ENCODE data around the gene CTSK. TPM values are rescaled to one million over a fixed set of nuclear protein-coding genes. Genes with fewer than 3 reads are reported as not detected.
"Not testable (repeated sequence)": the region's sequence is repeated elsewhere in the genome, so short reads cannot be mapped to it uniquely, and the experiment has no call there.

CTSK gene
- total RNA-seq, 4 donors from 2014 or later = 13.7 to 50.7 (median 22.4) TPM

- TF ChIP-seq, protein P1, sequence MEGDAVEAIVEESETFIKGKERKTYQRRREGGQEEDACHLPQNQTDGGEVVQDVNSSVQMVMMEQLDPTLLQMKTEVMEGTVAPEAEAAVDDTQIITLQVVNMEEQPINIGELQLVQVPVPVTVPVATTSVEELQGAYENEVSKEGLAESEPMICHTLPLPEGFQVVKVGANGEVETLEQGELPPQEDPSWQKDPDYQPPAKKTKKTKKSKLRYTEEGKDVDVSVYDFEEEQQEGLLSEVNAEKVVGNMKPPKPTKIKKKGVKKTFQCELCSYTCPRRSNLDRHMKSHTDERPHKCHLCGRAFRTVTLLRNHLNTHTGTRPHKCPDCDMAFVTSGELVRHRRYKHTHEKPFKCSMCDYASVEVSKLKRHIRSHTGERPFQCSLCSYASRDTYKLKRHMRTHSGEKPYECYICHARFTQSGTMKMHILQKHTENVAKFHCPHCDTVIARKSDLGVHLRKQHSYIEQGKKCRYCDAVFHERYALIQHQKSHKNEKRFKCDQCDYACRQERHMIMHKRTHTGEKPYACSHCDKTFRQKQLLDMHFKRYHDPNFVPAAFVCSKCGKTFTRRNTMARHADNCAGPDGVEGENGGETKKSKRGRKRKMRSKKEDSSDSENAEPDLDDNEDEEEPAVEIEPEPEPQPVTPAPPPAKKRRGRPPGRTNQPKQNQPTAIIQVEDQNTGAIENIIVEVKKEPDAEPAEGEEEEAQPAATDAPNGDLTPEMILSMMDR (IDR thresholded peaks at IDR 0.05) = no peak
- TF ChIP-seq POLR2A (IDR thresholded peaks at IDR 0.05) = no peak
- no peaks in the 10 kb centered on the region for H3K27me3 ChIP-seq
- H3K36me3 ChIP-seq = no peaks in the 10 kb centered on the region
- no peak overlapping the region for H3K27ac ChIP-seq
- DNase-seq = no peak
- H3K4me3 ChIP-seq = no peak overlapping the region
- no peaks in the 10 kb centered on the region for H3K4me1 ChIP-seq
- no peaks in the 10 kb centered on the region for H3K9me3 ChIP-seq
Measured at GRCh38 chr1:150775276-150775675, 32.8 kb downstream of the CTSK start.

DNA sequence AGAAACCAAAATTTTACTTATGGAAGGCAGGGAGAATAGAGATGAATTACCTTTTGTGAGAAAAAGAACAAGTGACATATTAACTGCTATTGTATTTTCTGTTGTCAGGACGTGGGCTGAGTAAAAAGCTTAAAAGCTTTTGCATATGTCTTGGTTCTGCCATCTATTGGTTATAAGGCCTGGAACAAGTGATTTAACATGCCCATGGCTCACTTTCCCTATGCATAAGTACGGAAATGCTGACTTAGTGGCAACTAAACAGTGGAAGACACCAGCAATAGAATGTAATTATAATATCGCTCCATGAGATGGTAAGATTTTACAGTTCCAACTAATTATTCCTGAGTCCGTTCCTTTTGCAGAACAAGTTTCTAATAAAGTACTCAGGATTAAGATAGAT, 35.7 kb downstream of the CTSK start:
- Histone ChIP-seq H3K4me3 (no peak overlapping the region), H3K27ac (no peak overlapping the region), H3K36me3 (no peaks in the 10 kb centered on the region), H3K4me1 (no peaks in the 10 kb centered on the region), H3K9me3 (no peaks in the 10 kb centered on the region), H3K27me3 (no peaks in the 10 kb centered on the region)
- TF ChIP-seq, protein P1 (IDR thresholded peaks at IDR 0.05) = no peak
- no peak for TF ChIP-seq POLR2A (IDR thresholded peaks at IDR 0.05)
- no peak for DNase-seq

DNA sequence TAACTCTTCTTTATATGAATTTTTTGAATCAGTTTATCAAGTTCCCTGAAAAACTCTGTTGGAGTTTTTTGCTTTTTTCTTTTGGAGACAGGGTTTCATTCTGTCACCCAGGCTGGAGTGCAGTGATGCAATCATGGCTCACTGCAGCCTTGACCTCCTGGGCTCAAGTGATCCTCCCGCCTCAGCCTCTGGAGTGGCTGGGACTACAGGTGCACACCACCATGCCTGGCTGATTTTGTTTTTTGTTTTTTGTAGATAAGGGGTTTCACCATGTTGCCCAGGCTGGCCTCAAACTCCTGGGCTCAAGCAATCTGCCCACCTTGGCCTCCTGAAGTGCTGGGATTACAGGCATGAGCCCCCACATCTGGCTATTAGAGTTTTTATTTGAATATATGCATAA, 40.4 kb downstream of the CTSK start:
- H3K9me3 ChIP-seq, H3K36me3 ChIP-seq, DNase-seq, H3K4me3 ChIP-seq, H3K27me3 ChIP-seq, H3K27ac ChIP-seq: not testable (repeated sequence)
- H3K4me1 ChIP-seq = peaks cover 0 to 13% (median 0%) of the 10 kb centered on the region in 4 donors

DNA sequence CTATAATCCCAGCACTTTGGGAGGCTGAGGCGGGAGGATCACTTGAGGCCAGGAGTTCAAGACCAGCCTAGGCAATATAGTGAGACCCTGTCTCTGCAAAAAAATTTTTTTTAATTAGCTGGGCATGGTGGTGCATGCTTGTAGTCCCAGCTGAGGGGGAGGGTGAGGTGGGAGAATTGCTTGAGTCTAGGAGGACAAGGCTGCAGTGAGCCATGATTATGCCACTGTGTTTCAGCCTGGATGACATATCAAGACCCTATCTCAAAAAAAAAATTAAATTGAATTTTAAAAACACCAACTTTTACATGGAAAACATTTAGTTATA, 42.1 kb downstream of the CTSK start:
- DNase-seq, H3K36me3 ChIP-seq, H3K27me3 ChIP-seq, H3K9me3 ChIP-seq: not testable (repeated sequence)
- Histone ChIP-seq H3K27ac (peak overlapping the region; percentile 61 to 78 (median 72)), H3K4me3 (peak overlapping the region; percentile 38 to 51 (median 43)), H3K4me1 (peaks cover 0 to 13% (median 0%) of the 10 kb centered on the region in 4 donors)

GRCh38 chr1:150765296-150765976, 42.6 kb downstream of the CTSK start, which contains the start of gene CTSS:
Gene CTSS (minus strand): TSS chr1:150765778. CDS start chr1:150764763, 1,015 bp downstream.
- TF ChIP-seq POLR2A (IDR thresholded peaks at IDR 0.05) = peak in 1 of 2 donors; percentile 20
- TF ChIP-seq, protein P1 (IDR thresholded peaks at IDR 0.05) = no peak
- H3K9me3 ChIP-seq = no peaks in the 10 kb centered on the region
- H3K4me1 ChIP-seq = peaks cover 0 to 13% (median under 1%) of the 10 kb centered on the region in 4 donors
- no peaks in the 10 kb centered on the region for H3K27me3 ChIP-seq
- H3K36me3 ChIP-seq = no peaks in the 10 kb centered on the region
- peak within 1 kb of the TSS; percentile 38 to 51 (median 43) for H3K4me3 ChIP-seq
- no peak for DNase-seq
- peak within 1 kb of the TSS; percentile 61 to 78 (median 72) for H3K27ac ChIP-seq

DNA sequence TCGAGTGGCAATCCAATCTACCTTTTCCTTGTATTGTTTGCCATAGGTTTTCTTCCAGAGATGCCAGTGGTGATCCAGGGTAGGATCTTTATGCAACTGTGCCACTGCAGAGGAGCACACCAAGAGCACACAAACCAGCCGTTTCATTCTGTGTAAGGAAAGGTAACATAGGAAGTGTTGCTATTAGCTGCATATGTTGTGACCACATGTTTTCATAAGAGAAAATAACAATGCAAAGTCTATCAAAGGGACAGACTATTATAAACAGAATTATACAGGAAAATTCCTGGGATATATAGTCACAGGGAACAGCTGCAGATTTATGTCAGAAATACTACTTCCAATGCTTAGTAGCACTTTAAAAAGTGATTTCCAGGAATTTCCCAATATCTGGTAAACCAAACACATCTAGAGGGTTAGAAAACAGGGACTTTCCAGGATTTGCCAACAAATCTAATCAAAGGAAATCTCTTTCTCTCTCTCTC, 43.4 kb downstream of the CTSK start:
- Histone ChIP-seq H3K9me3 (no peaks in the 10 kb centered on the region), H3K27me3 (no peaks in the 10 kb centered on the region), H3K27ac (peak overlapping the region; percentile 36 to 78 (median 66)), H3K36me3 (no peaks in the 10 kb centered on the region), H3K4me3 (peak overlapping the region; percentile 38 to 51 (median 43)), H3K4me1 (peaks cover 0 to 13% (median 2%) of the 10 kb centered on the region in 4 donors)
- TF ChIP-seq POLR2A (IDR thresholded peaks at IDR 0.05) = no peak
- TF ChIP-seq, protein P1 (IDR thresholded peaks at IDR 0.05) = no peak
- no peak for DNase-seq
